CD4-positive, CD25-positive, alpha-beta regulatory T cell (primary cell): ENCODE measurements around the gene FNBP1L. TPM values are rescaled to one million over a fixed set of nuclear protein-coding genes. Genes with fewer than 3 reads are reported as not detected.
A peak's percentile ranks its signal among the peaks of the same experiment; 100 is the strongest.

Experiments used
- ATAC-seq, 2 donors: fragments of 150-1000 bp; cut with Tn5 transposase; one replicate each; pipeline ENCODE4 v1.10.0; 2021; ENCODE audit warnings: low read depth in 2 of 2, moderate number of reproducible peaks in 2 of 2, moderate library complexity in 1 of 2
- DNase-seq, 3 donors: peaks; one replicate each; pipeline versions ENCODE4 v3.0.0 to v3.0.0-alpha.2; 2012 to 2022; ENCODE audit warnings: mixed read lengths in 1 of 3
- H3K27ac ChIP-seq: one replicate; pipeline ENCODE4 v1.7.0; 2013; ENCODE audit warnings: mild to moderate bottlenecking, low read length; ENCODE audit not compliant: insufficient read depth, poor library complexity, severe bottlenecking
- H3K27me3 ChIP-seq: one replicate; pipeline ENCODE4 v1.7.0; 2013; ENCODE audit warnings: low read length; ENCODE audit not compliant: control insufficient read depth, insufficient read depth
- H3K36me3 ChIP-seq: one replicate; pipeline ENCODE4 v1.7.0; 2013; ENCODE audit warnings: mild to moderate bottlenecking, low read length, moderate library complexity; ENCODE audit not compliant: control insufficient read depth, insufficient read depth
- H3K4me1 ChIP-seq: 2 replicates; pipeline ENCODE4 v1.7.0; 2013; ENCODE audit warnings: mild to moderate bottlenecking, low read length; ENCODE audit not compliant: insufficient read depth, control insufficient read depth, poor library complexity, severe bottlenecking
- H3K4me3 ChIP-seq: one replicate; pipeline ENCODE4 v1.7.0; 2013; ENCODE audit warnings: low read depth, mild to moderate bottlenecking, low read length, moderate library complexity
- H3K9me3 ChIP-seq, 2 experiments: 1 replicate in 1 of 2; 2 replicates in 1 of 2; pipeline ENCODE4 v1.7.0; 2013; ENCODE audit warnings: low read length in 2 of 2, mild to moderate bottlenecking in 1 of 2, moderate library complexity in 1 of 2; ENCODE audit not compliant: control insufficient read depth in 2 of 2
- H3K27ac Mint-ChIP-seq, 3 donors: one replicate each; pipeline ENCODE4 v1.8.0; 2020 to 2022; ENCODE audit warnings: mild to moderate bottlenecking in 3 of 3, mixed read lengths in 3 of 3, moderate library complexity in 2 of 3
- H3K27me3 Mint-ChIP-seq: one replicate; pipeline ENCODE4 v1.8.0; 2022; ENCODE audit warnings: mild to moderate bottlenecking, mixed read lengths
- H3K36me3 Mint-ChIP-seq: one replicate; pipeline ENCODE4 v1.8.0; 2020; ENCODE audit warnings: mixed read lengths
- H3K4me1 Mint-ChIP-seq, 4 donors: one replicate each; pipeline ENCODE4 v1.8.0; 2020 to 2022; ENCODE audit warnings: mixed read lengths in 4 of 4, mild to moderate bottlenecking in 1 of 4
- H3K4me3 Mint-ChIP-seq, 4 donors: one replicate each; pipeline ENCODE4 v1.8.0; 2020 to 2022; ENCODE audit warnings: mild to moderate bottlenecking in 4 of 4, mixed read lengths in 4 of 4, moderate library complexity in 3 of 4
- H3K9me3 Mint-ChIP-seq, 7 donors: one replicate each; pipeline ENCODE4 v1.8.0; 2020 to 2022; ENCODE audit warnings: mixed read lengths in 7 of 7, mild to moderate bottlenecking in 3 of 7, moderate library complexity in 2 of 7
- polyA plus RNA-seq, 4 donors: library from polyadenylated mRNA; unstranded; fragments of 300-500 nt; fragmentation: Illumina TruSeq; gene quantifications; one replicate each; pipeline ENCODE4 v1.2.3, GENCODE V29; 2021
- total RNA-seq: library from RNA; stranded (reverse); gene quantifications from one replicate; pipeline ENCODE4 v1.2.3, GENCODE V29; 2022

The FNBP1L gene
- total and polyA plus RNA-seq, 5 donors from 2014 or later = 0.10 to 2.4 (median 0.34) TPM; not detected in 1

- Histone ChIP-seq H3K9me3 (no peaks in the 10 kb centered on the region), H3K4me1 (no peaks in the 10 kb centered on the region), H3K36me3 (no peaks in the 10 kb centered on the region), H3K27me3 (no peaks in the 10 kb centered on the region), H3K4me3 (no peak overlapping the region), H3K27ac (no peak overlapping the region)
- H3K36me3 Mint-ChIP-seq = no peaks in the 10 kb centered on the region
- no peak for DNase-seq
- no peaks in the 10 kb centered on the region for H3K4me1 Mint-ChIP-seq
- no peak for ATAC-seq
- no peak overlapping the region for H3K4me3 Mint-ChIP-seq
- no peaks in the 10 kb centered on the region for H3K9me3 Mint-ChIP-seq
- H3K27ac Mint-ChIP-seq = no peak overlapping the region
- H3K27me3 Mint-ChIP-seq = peaks cover 13% of the 10 kb centered on the region
Observed at GRCh38 chr1:93533677-93534076, 85.8 kb downstream of the FNBP1L start.

- DNase-seq (no peak), ATAC-seq (no peak)
- H3K36me3 Mint-ChIP-seq = no peaks in the 10 kb centered on the region
- Histone ChIP-seq H3K9me3 (no peaks in the 10 kb centered on the region), H3K36me3 (no peaks in the 10 kb centered on the region), H3K4me3 (no peak overlapping the region), H3K27me3 (no peaks in the 10 kb centered on the region), H3K27ac (no peak overlapping the region), H3K4me1 (no peaks in the 10 kb centered on the region)
- H3K4me1 Mint-ChIP-seq = no peaks in the 10 kb centered on the region
- peaks cover 13% of the 10 kb centered on the region for H3K27me3 Mint-ChIP-seq
- H3K9me3 Mint-ChIP-seq = no peaks in the 10 kb centered on the region
- no peak overlapping the region for H3K4me3 Mint-ChIP-seq
- no peak overlapping the region for H3K27ac Mint-ChIP-seq
Observed at GRCh38 chr1:93537396-93537795, 89.5 kb downstream of the FNBP1L start.

- Mint-ChIP-seq H3K27ac (peak overlapping the region in 1 of 3 donors; percentile 78), H3K36me3 (no peaks in the 10 kb centered on the region)
Observed at GRCh38 chr1:93537924-93538323, 90.0 kb downstream of the FNBP1L start.

DNA sequence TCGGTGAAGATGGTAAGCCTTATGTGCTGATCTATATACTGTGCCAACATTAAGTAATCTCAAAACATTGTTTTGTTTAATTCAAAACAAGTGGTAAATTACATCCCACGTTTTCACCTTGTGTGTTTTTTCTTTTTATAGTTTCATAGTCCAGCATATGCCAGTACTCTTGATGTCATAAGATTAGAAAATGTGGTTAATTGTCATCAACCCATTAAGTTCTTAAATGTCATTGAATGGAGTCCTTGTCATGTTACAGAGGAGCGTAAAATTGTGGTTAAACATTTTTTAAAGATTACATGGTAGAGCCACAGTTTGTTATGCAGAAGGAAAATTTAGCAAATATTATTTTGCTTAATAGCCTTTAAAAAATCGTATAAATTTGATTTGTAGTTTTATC lies 93.1 kb downstream of the FNBP1L start:
- no peaks in the 10 kb centered on the region for H3K27me3 ChIP-seq
- no peaks in the 10 kb centered on the region for H3K36me3 Mint-ChIP-seq

More at GRCh38 chr1:93537924-93538323, 90.0 kb downstream of the FNBP1L start:
- no peaks in the 10 kb centered on the region for H3K9me3 ChIP-seq
- no peaks in the 10 kb centered on the region for H3K4me1 ChIP-seq
- DNase-seq = no peak
- no peaks in the 10 kb centered on the region for H3K27me3 ChIP-seq
- Mint-ChIP-seq H3K4me1 (no peaks in the 10 kb centered on the region), H3K27me3 (peaks cover 10% of the 10 kb centered on the region), H3K9me3 (no peaks in the 10 kb centered on the region), H3K4me3 (no peak overlapping the region)
- no peak overlapping the region for H3K4me3 ChIP-seq
- no peaks in the 10 kb centered on the region for H3K36me3 ChIP-seq
- ATAC-seq = no peak
- no peak overlapping the region for H3K27ac ChIP-seq

DNA sequence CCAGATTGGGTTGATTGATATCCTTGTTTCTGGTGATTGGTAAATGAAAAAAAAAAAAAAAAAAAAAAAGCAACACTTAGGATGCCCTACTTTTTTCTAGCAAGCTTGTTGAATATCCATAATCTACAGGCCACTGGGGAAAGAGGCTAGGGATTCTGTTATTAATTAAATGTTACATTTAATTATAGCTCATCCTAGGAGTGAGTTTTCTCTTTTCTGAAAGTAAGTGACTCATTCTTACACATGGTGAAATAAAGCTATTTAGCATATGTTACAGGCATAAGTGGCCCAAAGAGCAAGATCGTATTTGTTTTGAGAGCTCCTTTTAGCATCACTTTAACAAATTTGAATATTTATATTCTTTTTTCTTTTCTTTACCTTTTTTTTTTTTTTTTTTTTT lies 94.5 kb downstream of the FNBP1L start:
- no peaks in the 10 kb centered on the region for H3K4me1 Mint-ChIP-seq
- peaks cover 13% of the 10 kb centered on the region for H3K27me3 Mint-ChIP-seq
- ATAC-seq = no peak

More for the DNA sequence above, 93.1 kb downstream of the FNBP1L start:
- Histone ChIP-seq H3K9me3 (no peaks in the 10 kb centered on the region), H3K4me1 (no peaks in the 10 kb centered on the region), H3K36me3 (no peaks in the 10 kb centered on the region), H3K4me3 (no peak overlapping the region), H3K27ac (no peak overlapping the region)
- Mint-ChIP-seq H3K4me1 (no peaks in the 10 kb centered on the region), H3K27ac (no peak overlapping the region), H3K4me3 (no peak overlapping the region), H3K9me3 (no peaks in the 10 kb centered on the region), H3K27me3 (peaks cover 13% of the 10 kb centered on the region)
- ATAC-seq = no peak
- no peak for DNase-seq

GRCh38 chr1:93546162-93546863 lies 98.4 kb downstream of the FNBP1L start:
- Histone ChIP-seq H3K27ac (no peak overlapping the region), H3K4me1 (no peaks in the 10 kb centered on the region), H3K4me3 (no peak overlapping the region), H3K27me3 (peaks cover 2% of the 10 kb centered on the region), H3K36me3 (no peaks in the 10 kb centered on the region), H3K9me3 (no peaks in the 10 kb centered on the region)
- no peak overlapping the region for H3K4me3 Mint-ChIP-seq
- no peak for ATAC-seq
- no peak overlapping the region for H3K27ac Mint-ChIP-seq
- H3K36me3 Mint-ChIP-seq = no peaks in the 10 kb centered on the region
- H3K9me3 Mint-ChIP-seq = no peaks in the 10 kb centered on the region
- no peak for DNase-seq
- peaks cover 7% of the 10 kb centered on the region for H3K27me3 Mint-ChIP-seq
- no peaks in the 10 kb centered on the region for H3K4me1 Mint-ChIP-seq

More for the DNA sequence above, 94.5 kb downstream of the FNBP1L start:
- H3K4me3 ChIP-seq = no peak overlapping the region
- Mint-ChIP-seq H3K4me3 (no peak overlapping the region), H3K9me3 (no peaks in the 10 kb centered on the region), H3K27ac (no peak overlapping the region), H3K36me3 (no peaks in the 10 kb centered on the region)
- H3K36me3 ChIP-seq = no peaks in the 10 kb centered on the region
- DNase-seq = no peak
- H3K9me3 ChIP-seq = no peaks in the 10 kb centered on the region
- H3K27me3 ChIP-seq = no peaks in the 10 kb centered on the region
- H3K4me1 ChIP-seq = no peaks in the 10 kb centered on the region
- H3K27ac ChIP-seq = no peak overlapping the region

GRCh38 chr1:93549131-93549530 lies 101.2 kb downstream of the FNBP1L start:
- DNase-seq (no peak), ATAC-seq (no peak)
- Histone ChIP-seq H3K27ac (no peak overlapping the region), H3K27me3 (peaks cover 5% of the 10 kb centered on the region), H3K9me3 (no peaks in the 10 kb centered on the region), H3K4me1 (no peaks in the 10 kb centered on the region), H3K4me3 (no peak overlapping the region), H3K36me3 (no peaks in the 10 kb centered on the region)
- Mint-ChIP-seq H3K27me3 (peaks cover 7% of the 10 kb centered on the region), H3K4me1 (peaks cover 0 to 6% (median 0%) of the 10 kb centered on the region in 4 donors), H3K27ac (no peak overlapping the region), H3K4me3 (no peak overlapping the region), H3K9me3 (no peaks in the 10 kb centered on the region), H3K36me3 (no peaks in the 10 kb centered on the region)

DNA sequence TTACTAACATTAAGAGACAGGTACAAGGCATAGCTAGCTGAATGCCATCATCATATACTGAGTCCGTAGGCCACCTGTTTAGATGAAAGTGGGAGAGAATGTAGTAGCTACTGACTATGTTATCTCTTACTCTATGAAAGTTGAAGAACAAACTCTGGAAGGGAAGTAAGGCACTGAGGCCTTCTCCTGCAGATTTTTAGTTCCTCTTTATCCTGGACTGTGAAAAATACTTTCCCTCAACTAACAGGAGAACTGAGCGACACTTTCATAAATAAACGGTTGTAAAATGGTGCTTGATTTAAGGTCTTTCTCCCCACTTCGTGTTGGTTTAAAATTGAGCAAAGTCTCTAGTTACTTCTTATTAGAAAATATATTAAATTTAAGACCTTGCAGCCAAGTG lies 101.9 kb downstream of the FNBP1L start:
- no peaks in the 10 kb centered on the region for H3K36me3 ChIP-seq
- ATAC-seq (no peak), DNase-seq (no peak)
- no peaks in the 10 kb centered on the region for H3K4me1 ChIP-seq
- H3K9me3 ChIP-seq = no peaks in the 10 kb centered on the region
- Mint-ChIP-seq H3K27me3 (peaks cover 7% of the 10 kb centered on the region), H3K27ac (no peak overlapping the region), H3K4me1 (peaks cover 0 to 6% (median 2%) of the 10 kb centered on the region in 4 donors), H3K4me3 (no peak overlapping the region), H3K9me3 (no peaks in the 10 kb centered on the region), H3K36me3 (no peaks in the 10 kb centered on the region)
- no peak overlapping the region for H3K27ac ChIP-seq
- H3K27me3 ChIP-seq = peaks cover 5% of the 10 kb centered on the region
- H3K4me3 ChIP-seq = no peak overlapping the region
